HepG2 (cell line): Measurements from ENCODE around the gene RCOR3. TPM values are rescaled to one million over a fixed set of nuclear protein-coding genes. Genes with fewer than 3 reads are reported as not detected.

ENCODE experiments used
- ATAC-seq: fragments of 200-7000 bp; cut with Tn5 transposase; 3 replicates; pipeline ENCODE4 v1.9.1; 2020; ENCODE audit warnings: mild to moderate bottlenecking, moderate library complexity
- BruUV-seq: library from RNA; stranded (reverse); fragments of 400-500 nt; replicated peaks from 2 replicates; lab custom pipeline; 2021; lab: Mats Ljungman, UMichigan
- CTCF ChIA-PET: fragments of 300-600 bp; formaldehyde crosslinking; extraction: SDS; loops from one replicate; lab custom pipeline; 2021; ENCODE audit warnings: low total read pairs, inconsistent platforms, low intra/inter-chr PET ratio; lab: Yijun Ruan, JAX
- POLR2A ChIA-PET: fragments of 350-600 bp; sonication (Branson Sonifier 250); formaldehyde crosslinking; loops from one replicate; lab custom pipeline; 2020; ENCODE audit warnings: antibody characterized with exemption, inconsistent platforms; lab: Yijun Ruan, JAX
- DNase-seq: peaks from one replicate; pipeline ENCODE4 v3.0.0-alpha.2; 2015; ENCODE audit warnings: low spot score
- FAIRE-seq: peaks from 3 replicates; lab custom pipeline; 2011; peaks lifted over from hg19 to GRCh38; lab: Jason Lieb, UNC
- H2AFZ ChIP-seq: one replicate; pipeline ENCODE4 v1.6.1; 2011; ENCODE audit warnings: low read length, inconsistent platforms
- H3K27ac ChIP-seq: fragments of 300-600 bp; 3 replicates; pipeline ENCODE4 v1.8.0; 2011; ENCODE audit warnings: mixed run types, mild to moderate bottlenecking, mixed read lengths, low read length, inconsistent platforms; ENCODE audit not compliant: insufficient read depth; ENCODE audit errors: extremely low read length
- H3K27me3 ChIP-seq, 2 experiments: fragments of 200-600 bp in 1 of 2; 2 replicates in 1 of 2; 3 replicates in 1 of 2; pipeline versions ENCODE4 v1.6.0 to v1.8.0; 2011; ENCODE audit warnings: low read length in 2 of 2, mild to moderate bottlenecking in 2 of 2, moderate library complexity in 2 of 2, inconsistent platforms in 1 of 2; ENCODE audit not compliant: insufficient read depth in 2 of 2, control insufficient read depth in 1 of 2
- H3K36me3 ChIP-seq, 2 experiments: fragments of 200-600 bp in 1 of 2; replicated peaks in 1 of 2; 2 replicates in 1 of 2; 3 replicates in 1 of 2; pipeline versions ENCODE4 v1.5.1 to v1.8.0; 2011; ENCODE audit warnings: low read length in 2 of 2, inconsistent platforms in 1 of 2; ENCODE audit not compliant: insufficient read depth in 2 of 2, control insufficient read depth in 1 of 2
- H3K4me1 ChIP-seq: 2 replicates; pipeline ENCODE4 v1.5.1; 2012; ENCODE audit warnings: low read length, inconsistent platforms; ENCODE audit not compliant: insufficient read depth
- H3K4me2 ChIP-seq: 2 replicates; pipeline ENCODE4 v1.6.0; 2011; ENCODE audit warnings: low read depth, low read length, inconsistent platforms
- H3K4me3 ChIP-seq, 3 experiments: fragments of 200-600 bp in 1 of 3; sonication (generic), shearing (Covaris generic) in 1 of 3; replicated peaks in 1 of 3; 2 replicates each; pipeline ENCODE4 v1.5.1; 2011 to 2016; ENCODE audit warnings: low read length in 3 of 3, inconsistent platforms in 2 of 3, low read depth in 2 of 3, mild to moderate bottlenecking in 2 of 3, control low read depth in 1 of 3, mixed read lengths in 1 of 3; ENCODE audit not compliant: insufficient read depth in 1 of 3
- H3K79me2 ChIP-seq: one replicate; pipeline ENCODE4 v1.6.1; 2011; ENCODE audit warnings: low read length, inconsistent platforms; ENCODE audit not compliant: insufficient read depth
- H3K9ac ChIP-seq: 2 replicates; pipeline ENCODE4 v1.6.0; 2011; ENCODE audit warnings: mild to moderate bottlenecking, low read depth, low read length, inconsistent platforms; ENCODE audit not compliant: insufficient read depth
- H3K9me3 ChIP-seq: 2 replicates; pipeline ENCODE4 v1.5.1; 2012; ENCODE audit warnings: mild to moderate bottlenecking, low read length
- H4K20me1 ChIP-seq: 2 replicates; pipeline ENCODE4 v1.6.0; 2011; ENCODE audit warnings: inconsistent platforms, mild to moderate bottlenecking, low read length, moderate library complexity; ENCODE audit not compliant: insufficient read depth
- ARID4A ChIP-seq: sonication (generic); formaldehyde crosslinking; IDR thresholded peaks from 2 replicates; pipeline ENCODE4 v1.5.0; 2020; ENCODE audit warnings: mild to moderate bottlenecking, missing genetic modification reagents, borderline replicate concordance
- ATAD3A ChIP-seq: sonication (generic); formaldehyde crosslinking; IDR thresholded peaks from 2 replicates; pipeline ENCODE4 v1.4.0; 2020; ENCODE audit warnings: missing genetic modification reagents
- FOXA3 ChIP-seq: IDR thresholded peaks from 2 replicates; pipeline ENCODE4 v1.6.1; 2016; ENCODE audit warnings: missing genetic modification reagents, missing compliant biosample characterization
- HOXA9 ChIP-seq: sonication (generic); formaldehyde crosslinking; IDR thresholded peaks from 2 replicates; pipeline ENCODE4 v1.8.1; 2022; ENCODE audit warnings: missing genetic modification reagents, mild to moderate bottlenecking, moderate library complexity, borderline replicate concordance
- MEF2D ChIP-seq: sonication (generic); formaldehyde crosslinking; IDR thresholded peaks from 2 replicates; pipeline ENCODE4 v1.5.1; 2020; ENCODE audit warnings: mild to moderate bottlenecking, missing genetic modification reagents
- MTA1 ChIP-seq: sonication (generic); formaldehyde crosslinking; IDR thresholded peaks from 2 replicates; pipeline ENCODE4 v1.4.0; 2020; ENCODE audit warnings: missing genetic modification reagents, mild to moderate bottlenecking, borderline replicate concordance
- MTF1 ChIP-seq: sonication (generic); formaldehyde crosslinking; IDR thresholded peaks from 2 replicates; pipeline ENCODE4 v1.5.0; 2020; ENCODE audit warnings: missing genetic modification reagents
- NFATC3 ChIP-seq: sonication (generic); formaldehyde crosslinking; IDR thresholded peaks from 2 replicates; pipeline ENCODE4 v1.5.1; 2020; ENCODE audit warnings: mild to moderate bottlenecking, missing genetic modification reagents
- NFKBIZ ChIP-seq: IDR thresholded peaks from 2 replicates; pipeline ENCODE4 v1.6.1; 2018; ENCODE audit warnings: missing genetic modification reagents, missing compliant biosample characterization
- PRDM15 ChIP-seq: sonication (generic); formaldehyde crosslinking; IDR thresholded peaks from 2 replicates; pipeline ENCODE4 v1.4.0; 2020; ENCODE audit warnings: missing genetic modification reagents
- SAFB2 ChIP-seq: sonication (generic); formaldehyde crosslinking; IDR thresholded peaks from 2 replicates; pipeline ENCODE4 v1.5.1; 2020; ENCODE audit warnings: missing genetic modification reagents, low read depth, mild to moderate bottlenecking, borderline replicate concordance
- SOX5 ChIP-seq: IDR thresholded peaks from 2 replicates; pipeline ENCODE4 v1.6.1; 2016; ENCODE audit warnings: borderline replicate concordance
- ZNF253 ChIP-seq: sonication (generic); formaldehyde crosslinking; IDR thresholded peaks from 2 replicates; pipeline ENCODE4 v1.8.0; 2022; ENCODE audit warnings: mild to moderate bottlenecking, missing genetic modification reagents, borderline replicate concordance
- ZNF431 ChIP-seq: sonication (generic); formaldehyde crosslinking; IDR thresholded peaks from 2 replicates; pipeline ENCODE4 v1.9.0; 2022; ENCODE audit warnings: missing genetic modification reagents, low read depth, mild to moderate bottlenecking, borderline replicate concordance
- ZNF556 ChIP-seq: sonication (generic); formaldehyde crosslinking; IDR thresholded peaks from 2 replicates; pipeline ENCODE4 v1.4.0; 2020; ENCODE audit warnings: mild to moderate bottlenecking, missing genetic modification reagents, borderline replicate concordance
- in situ Hi-C: cut with HindIII; loops from 2 replicates; pipeline ENCODE4 v1.10.0; 2017; ENCODE audit warnings: low pct_unique_long_range_greater_than_20kb; ENCODE audit not compliant: extremely low pct_ligation_motif_present
- intact Hi-C: fragments of 100-400 bp; cut with micrococcal nuclease; formaldehyde crosslinking; loops from one replicate; pipeline ENCODE4 v1.10.0; 2022; ENCODE audit not compliant: unreplicated experiment
- polyA plus RNA-seq, 8 experiments: library from polyadenylated mRNA; depleted of rRNA in 3 of 8; stranded (reverse) in 7 of 8; unstranded in 1 of 8; fragments of >200 nt; fragmentation: Illumina TruSeq in 4 of 8; extraction: Trizol in 4 of 8; gene quantifications; 2 replicates each; pipeline versions ENCODE4 v1.2.1 to v1.2.3, GENCODE V29; 2011 to 2016; ENCODE audit warnings: low read depth in 4 of 8, missing spikeins in 1 of 8, mixed read lengths in 1 of 8; ENCODE audit not compliant: insufficient read depth in 1 of 8
- total RNA-seq, 5 experiments: library from RNA; depleted of rRNA; stranded (reverse); fragments of >200 nt; fragmentation: Illumina TruSeq; extraction: Trizol; gene quantifications; 2 replicates each; pipeline ENCODE4 v1.2.3, GENCODE V29; 2016; ENCODE audit warnings: low read depth in 1 of 5

RCOR3 gene
- total and polyA plus RNA-seq, 2 of the 13 experiments (the other 11 are each of a cell fraction or from before 2014, with no cell fraction given), result 16.8 to 31.6 TPM

GRCh38 chr1:211347077-211347844 is 88.1 kb downstream of the RCOR3 start (continued):
- TF ChIP-seq MEF2D (CRISPR knock-in tag) (no peak), HOXA9 (CRISPR knock-in tag) (no peak)

- no peak overlapping the region for H3K27ac ChIP-seq
- H3K4me2 ChIP-seq, result no peak overlapping the region
- no peaks in the 10 kb centered on the region for H3K79me2 ChIP-seq
- no peak for ATAC-seq
- no peaks in the 10 kb centered on the region for H3K36me3 ChIP-seq
- H4K20me1 ChIP-seq, result no peaks in the 10 kb centered on the region
- BruUV-seq, result no TSS peak
- no peak for FAIRE-seq
- H2AFZ ChIP-seq, result no peak overlapping the region
- H3K4me3 ChIP-seq, result no peak overlapping the region
- intact Hi-C loops (no loop called here), in situ Hi-C loops (no loop called here)
- H3K4me1 ChIP-seq, result peaks cover 13% of the 10 kb centered on the region
- H3K9me3 ChIP-seq, result no peaks in the 10 kb centered on the region
- CTCF ChIA-PET, result no interaction called here
- POLR2A ChIA-PET, result no interaction called here
- no peak for DNase-seq
- no peaks in the 10 kb centered on the region for H3K27me3 ChIP-seq
- no peak overlapping the region for H3K9ac ChIP-seq
- no peak for TF ChIP-seq ZNF556 (CRISPR knock-in tag)
- no peak for TF ChIP-seq PRDM15 (CRISPR knock-in tag)
- no peak for TF ChIP-seq ARID4A (CRISPR knock-in tag)
- no peak for TF ChIP-seq ZNF253 (CRISPR knock-in tag)
- no peak for TF ChIP-seq MTF1 (CRISPR knock-in tag)
- TF ChIP-seq NFATC3 (CRISPR knock-in tag), result no peak
- TF ChIP-seq NFKBIZ (CRISPR knock-in tag), result no peak
- no peak for TF ChIP-seq SAFB2 (CRISPR knock-in tag)
- no peak for TF ChIP-seq FOXA3 (CRISPR knock-in tag)
- TF ChIP-seq ZNF431 (CRISPR knock-in tag), result no peak
- no peak for TF ChIP-seq MTA1 (CRISPR knock-in tag)
- TF ChIP-seq SOX5 (CRISPR knock-in tag), result no peak
- TF ChIP-seq ATAD3A, result no peak
These were observed 89.4 kb downstream of the RCOR3 start for GRCh38 chr1:211348547-211348946.
